Endodermal cell (in vitro differentiated cells): ENCODE measurements around the gene RAX. TPM values are rescaled to one million over a fixed set of nuclear protein-coding genes. Genes with fewer than 3 reads are reported as not detected.

Experiments
- DNase-seq: peaks from one replicate; pipeline ENCODE4 v3.0.0-alpha.2; 2017
- H3K27ac ChIP-seq: 2 replicates; pipeline ENCODE4 v1.5.1; 2013; ENCODE audit warnings: mild to moderate bottlenecking, low read depth, low read length, moderate library complexity
- H3K27me3 ChIP-seq: 2 replicates; pipeline ENCODE4 v1.6.1; 2013; ENCODE audit warnings: mild to moderate bottlenecking, low read length, moderate library complexity; ENCODE audit not compliant: insufficient read depth, control insufficient read depth, poor library complexity, severe bottlenecking
- H3K36me3 ChIP-seq: 2 replicates; pipeline ENCODE4 v1.7.0; 2013; ENCODE audit warnings: mild to moderate bottlenecking, low read length, moderate library complexity; ENCODE audit not compliant: control insufficient read depth, insufficient read depth
- H3K4me1 ChIP-seq: one replicate; pipeline ENCODE4 v1.7.0; 2013; ENCODE audit warnings: low read length; ENCODE audit not compliant: control insufficient read depth, insufficient read depth
- H3K4me3 ChIP-seq: 2 replicates; pipeline ENCODE4 v1.5.1; 2013; ENCODE audit warnings: mild to moderate bottlenecking, low read length, moderate library complexity
- H3K9ac ChIP-seq: 2 replicates; pipeline ENCODE4 v1.6.1; 2013; ENCODE audit warnings: mild to moderate bottlenecking, low read length, moderate library complexity; ENCODE audit not compliant: poor library complexity, severe bottlenecking; ENCODE audit errors: extremely low read depth
- H3K9me3 ChIP-seq: 2 replicates; pipeline ENCODE4 v1.6.1; 2013; ENCODE audit warnings: mild to moderate bottlenecking, low read length, moderate library complexity; ENCODE audit not compliant: control insufficient read depth
- H3K27ac Mint-ChIP-seq: 2 replicates; pipeline ENCODE4 v1.8.0; 2020; ENCODE audit warnings: mixed read lengths
- H3K27me3 Mint-ChIP-seq: 2 replicates; pipeline ENCODE4 v1.8.0; 2021; ENCODE audit warnings: mild to moderate bottlenecking, mixed read lengths; ENCODE audit not compliant: insufficient read depth
- H3K36me3 Mint-ChIP-seq: 2 replicates; pipeline ENCODE4 v1.8.0; 2020; ENCODE audit warnings: low read depth, mixed read lengths
- H3K4me1 Mint-ChIP-seq: 2 replicates; pipeline ENCODE4 v1.8.0; 2020; ENCODE audit warnings: mixed read lengths
- H3K4me3 Mint-ChIP-seq: 2 replicates; pipeline ENCODE4 v1.8.0; 2020; ENCODE audit warnings: mild to moderate bottlenecking, moderate library complexity, mixed read lengths
- H3K9me3 Mint-ChIP-seq: 2 replicates; pipeline ENCODE4 v1.8.0; 2020; ENCODE audit warnings: mild to moderate bottlenecking, mixed read lengths
- CTCF ChIP-seq: fragments of 200-600 bp; sonication (generic); conservative IDR thresholded peaks from 2 replicates; pipeline ENCODE4 v1.5.0; 2021; ENCODE audit warnings: antibody characterized with exemption, mild to moderate bottlenecking
- WGBS, 2 experiments: methylation state at CpG; one replicate each; pipeline versions ENCODE4 v1.1.5 to v1.1.7; 2013; ENCODE audit warnings: missing lambda C conversion rate in 2 of 2, mixed read lengths in 1 of 2; ENCODE audit not compliant: insufficient coverage in 1 of 2, insufficient read length in 1 of 2; 5-methylcytosine and 5-hydroxymethylcytosine counted together
- total RNA-seq, 2 donors: library from RNA; stranded (reverse); fragmentation: NEBNext Ultra II Directional in 1 of 2; extraction: Animal tissue kit (Norgen Biotek cat#: 25700) in 1 of 2; gene quantifications; 2 replicates in 1 of 2; 3 replicates in 1 of 2; pipeline ENCODE4 v1.2.1, GENCODE V29; 2021

Gene RAX
- total RNA-seq, 2 donors from 2014 or later = 0.18 TPM; not detected in 1

GRCh38 chr18:59232309-59233016 is 40.8 kb downstream of the RAX start:
- no peak overlapping the region for H3K9ac ChIP-seq
- no peak overlapping the region for H3K27ac ChIP-seq
- Mint-ChIP-seq H3K4me3 (no peak overlapping the region), H3K27me3 (peaks cover 44% of the 10 kb centered on the region), H3K4me1 (peaks cover 22% of the 10 kb centered on the region), H3K9me3 (peaks cover 15% of the 10 kb centered on the region), H3K27ac (no peak overlapping the region), H3K36me3 (no peaks in the 10 kb centered on the region)
- H3K9me3 ChIP-seq = no peaks in the 10 kb centered on the region
- no peak for TF ChIP-seq CTCF
- no peaks in the 10 kb centered on the region for H3K4me1 ChIP-seq
- no peaks in the 10 kb centered on the region for H3K36me3 ChIP-seq
- DNase-seq = peak; percentile 79
- 85 to 90% methylated on average over 2 to 5 of the region's 5 CpGs for WGBS, 2 experiments
- no peak overlapping the region for H3K4me3 ChIP-seq
- H3K27me3 ChIP-seq = peaks cover 20% of the 10 kb centered on the region

GRCh38 chr18:59231877-59232276 is 41.4 kb downstream of the RAX start:
- H3K27me3 ChIP-seq = peaks cover 26% of the 10 kb centered on the region
- Mint-ChIP-seq H3K4me3 (no peak overlapping the region), H3K4me1 (peaks cover 22% of the 10 kb centered on the region), H3K36me3 (no peaks in the 10 kb centered on the region), H3K27ac (no peak overlapping the region), H3K9me3 (peaks cover 10% of the 10 kb centered on the region), H3K27me3 (peaks cover 49% of the 10 kb centered on the region)
- no peaks in the 10 kb centered on the region for H3K9me3 ChIP-seq
- no peak overlapping the region for H3K9ac ChIP-seq
- no peaks in the 10 kb centered on the region for H3K36me3 ChIP-seq
- H3K27ac ChIP-seq = no peak overlapping the region
- DNase-seq = no peak
- no peak for TF ChIP-seq CTCF
- no peak overlapping the region for H3K4me3 ChIP-seq
- H3K4me1 ChIP-seq = no peaks in the 10 kb centered on the region
- WGBS, 2 experiments = 98 to 100% methylated on average over 1 to 2 of the region's 2 CpGs

- Histone ChIP-seq H3K9ac (no peak overlapping the region), H3K27ac (no peak overlapping the region), H3K4me3 (no peak overlapping the region), H3K4me1 (no peaks in the 10 kb centered on the region), H3K9me3 (no peaks in the 10 kb centered on the region), H3K27me3 (peaks cover 32% of the 10 kb centered on the region), H3K36me3 (no peaks in the 10 kb centered on the region)
- no peak for TF ChIP-seq CTCF
- H3K27me3 Mint-ChIP-seq = peaks cover 56% of the 10 kb centered on the region
- H3K4me1 Mint-ChIP-seq = peaks cover 22% of the 10 kb centered on the region
- no peaks in the 10 kb centered on the region for H3K36me3 Mint-ChIP-seq
- H3K27ac Mint-ChIP-seq = no peak overlapping the region
- 82 to 84% methylated on average over 5 of the region's 5 CpGs for WGBS, 2 experiments
- no peak for DNase-seq
- peaks cover 5% of the 10 kb centered on the region for H3K9me3 Mint-ChIP-seq
- no peak overlapping the region for H3K4me3 Mint-ChIP-seq
Observed at GRCh38 chr18:59231114-59231513, 42.1 kb downstream of the RAX start.
